Type B pancreatic cell (in vitro differentiated cells): ENCODE results near the gene UNCX. TPM values are rescaled to one million over a fixed set of nuclear protein-coding genes. Genes with fewer than 3 reads are reported as not detected.

Source experiments
- DNase-seq: peaks from one replicate; pipeline ENCODE4 v3.0.0; 2021; ENCODE audit warnings: mixed read lengths; ENCODE audit not compliant: unreplicated experiment; ENCODE audit errors: extremely low spot score
- H3K27ac Mint-ChIP-seq: 2 replicates; pipeline ENCODE4 v1.8.0; 2021; ENCODE audit warnings: mild to moderate bottlenecking, mixed read lengths
- H3K27me3 Mint-ChIP-seq: 2 replicates; pipeline ENCODE4 v1.8.0; 2021; ENCODE audit warnings: mixed read lengths
- H3K36me3 Mint-ChIP-seq: 2 replicates; pipeline ENCODE4 v1.8.0; 2021; ENCODE audit warnings: mixed read lengths
- H3K4me1 Mint-ChIP-seq: one replicate; pipeline ENCODE4 v1.8.0; 2021; ENCODE audit warnings: mixed read lengths; ENCODE audit not compliant: unreplicated experiment
- H3K4me3 Mint-ChIP-seq: 2 replicates; pipeline ENCODE4 v1.8.0; 2021; ENCODE audit warnings: mild to moderate bottlenecking, mixed read lengths
- H3K9me3 Mint-ChIP-seq: 2 replicates; pipeline ENCODE4 v1.8.0; 2021; ENCODE audit warnings: mixed read lengths
- CTCF ChIP-seq: fragments of 200-600 bp; sonication (generic); conservative IDR thresholded peaks from 2 replicates; pipeline ENCODE4 v1.5.0; 2021; ENCODE audit warnings: antibody characterized with exemption, mild to moderate bottlenecking
- total RNA-seq: library from RNA; stranded (reverse); gene quantifications from 2 replicates; pipeline ENCODE4 v1.2.1, GENCODE V29; 2021; ENCODE audit warnings: low replicate concordance

Gene UNCX
- total RNA-seq, 1 donor from 2014 or later = 0.48 TPM

- peaks cover 7% of the 10 kb centered on the region for H3K4me1 Mint-ChIP-seq
- H3K27me3 Mint-ChIP-seq = peaks cover 42% of the 10 kb centered on the region
- no peak for DNase-seq
- H3K9me3 Mint-ChIP-seq = no peaks in the 10 kb centered on the region
- H3K36me3 Mint-ChIP-seq = no peaks in the 10 kb centered on the region
- H3K27ac Mint-ChIP-seq = no peak overlapping the region
- H3K4me3 Mint-ChIP-seq = no peak overlapping the region
- TF ChIP-seq CTCF = no peak
These were observed 34.6 kb downstream of the UNCX start for GRCh38 chr7:1267016-1267900.

GRCh38 chr7:1268076-1268815 lies 35.6 kb downstream of the UNCX start:
- TF ChIP-seq CTCF = no peak
- no peak overlapping the region for H3K27ac Mint-ChIP-seq
- H3K4me1 Mint-ChIP-seq = peaks cover 7% of the 10 kb centered on the region
- DNase-seq = no peak
- no peaks in the 10 kb centered on the region for H3K36me3 Mint-ChIP-seq
- peaks cover 42% of the 10 kb centered on the region for H3K27me3 Mint-ChIP-seq
- H3K4me3 Mint-ChIP-seq = no peak overlapping the region
- H3K9me3 Mint-ChIP-seq = no peaks in the 10 kb centered on the region

GRCh38 chr7:1268866-1269265 lies 36.2 kb downstream of the UNCX start:
- DNase-seq = no peak
- Mint-ChIP-seq H3K9me3 (no peaks in the 10 kb centered on the region), H3K4me3 (no peak overlapping the region), H3K4me1 (peaks cover 7% of the 10 kb centered on the region), H3K27ac (no peak overlapping the region), H3K36me3 (no peaks in the 10 kb centered on the region), H3K27me3 (peaks cover 37% of the 10 kb centered on the region)
- TF ChIP-seq CTCF = no peak

- Mint-ChIP-seq H3K9me3 (no peaks in the 10 kb centered on the region), H3K4me1 (peaks cover 7% of the 10 kb centered on the region), H3K36me3 (no peaks in the 10 kb centered on the region), H3K27ac (no peak overlapping the region), H3K4me3 (no peak overlapping the region), H3K27me3 (peaks cover 36% of the 10 kb centered on the region)
- no peak for DNase-seq
- no peak for TF ChIP-seq CTCF
These were observed 36.7 kb downstream of the UNCX start for GRCh38 chr7:1269336-1269890.

- Mint-ChIP-seq H3K4me1 (peaks cover 7% of the 10 kb centered on the region), H3K4me3 (no peak overlapping the region), H3K27ac (no peak overlapping the region), H3K27me3 (peaks cover 28% of the 10 kb centered on the region), H3K36me3 (no peaks in the 10 kb centered on the region), H3K9me3 (no peaks in the 10 kb centered on the region)
- no peak for TF ChIP-seq CTCF
- no peak for DNase-seq
These were observed 37.5 kb downstream of the UNCX start for GRCh38 chr7:1270181-1270580.
